T-helper 9 cell (primary cell): ENCODE results near the gene PECR.
"Not testable (repeated sequence)": the region's sequence is repeated elsewhere in the genome, so short reads cannot be mapped to it uniquely, and the experiment has no call there.

Source experiments
- DNase-seq: peaks from one replicate; pipeline ENCODE4 v3.0.0-alpha.2; 2020

PECR gene

DNA sequence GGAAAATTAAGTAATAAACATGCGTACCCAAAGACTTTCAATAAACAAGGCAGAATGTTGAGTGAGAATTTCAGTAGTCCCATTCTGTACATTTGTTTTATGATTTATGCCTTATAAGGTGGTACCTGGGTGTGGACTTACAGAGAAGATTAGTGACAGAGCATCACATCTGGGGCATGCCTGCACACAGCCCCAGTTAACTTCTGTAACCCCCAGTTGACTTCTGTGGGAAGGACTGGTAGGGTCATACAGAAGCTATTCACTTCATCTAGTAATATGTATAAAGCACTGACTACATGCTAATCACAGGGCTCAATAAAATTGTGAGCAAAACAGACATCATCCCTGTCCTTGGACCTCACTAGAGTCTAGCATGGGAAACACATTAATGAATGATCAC, 84.4 kb downstream of the PECR start:
- DNase-seq: no peak

DNA sequence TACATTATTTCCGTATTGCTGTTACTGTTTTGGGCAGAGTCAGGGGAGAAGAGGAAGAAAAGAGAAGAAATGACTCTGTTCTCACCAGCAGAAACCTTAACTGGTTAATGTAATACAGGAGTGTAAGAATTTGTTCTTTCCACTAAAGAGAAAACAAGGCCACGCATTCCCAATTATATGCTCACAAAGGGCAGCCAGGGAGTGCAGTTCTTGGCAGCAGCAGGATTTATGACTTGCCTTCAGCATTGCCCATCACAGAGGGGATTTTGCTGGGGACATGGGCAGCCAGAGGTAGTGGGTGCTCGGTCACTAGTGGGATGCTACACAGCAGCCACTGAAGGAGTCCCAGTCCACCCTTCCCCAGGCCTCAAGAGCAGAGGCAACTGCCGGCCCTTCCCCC, 86.7 kb downstream of the PECR start:
- no peak for DNase-seq

DNA sequence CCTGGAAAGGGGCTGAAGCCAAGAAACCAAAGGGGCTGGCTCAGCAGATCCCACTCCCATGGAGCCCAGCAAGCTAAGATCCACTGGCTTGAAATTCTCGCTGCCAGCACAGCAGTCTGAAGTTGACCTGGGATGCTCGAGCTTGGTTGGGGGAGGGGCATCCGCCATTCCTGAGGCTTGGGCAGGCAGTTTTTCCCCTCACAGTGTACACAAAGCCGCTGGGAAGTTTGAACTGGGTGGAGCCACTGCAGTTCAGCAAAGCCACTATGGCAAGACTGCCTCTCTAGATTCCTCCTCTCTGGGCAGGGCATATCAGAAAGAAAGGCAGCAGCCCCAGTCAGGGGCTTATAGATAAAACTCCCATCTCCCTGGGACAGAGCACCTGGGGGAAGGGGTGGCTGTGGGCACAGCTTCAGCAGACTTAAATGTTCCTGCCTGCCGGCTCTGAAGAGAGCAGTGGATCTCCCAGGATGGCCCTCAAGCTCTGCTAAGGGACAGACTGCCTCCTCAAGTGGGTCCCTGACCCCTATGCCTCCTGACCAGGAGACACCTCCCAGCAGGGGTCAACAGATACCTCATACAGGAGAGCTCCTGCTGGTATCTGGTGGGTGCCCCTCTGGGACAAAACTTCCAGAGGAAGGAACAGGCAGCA, 92.9 kb downstream of the PECR start:
- DNase-seq: not testable (repeated sequence)
